H9 (cell line): ENCODE measurements around the gene POMT2. TPM values are rescaled to one million over a fixed set of nuclear protein-coding genes. Genes with fewer than 3 reads are reported as not detected.

Experiments
- DNase-seq: peaks from one replicate; pipeline ENCODE4 v3.0.0-alpha.2; 2017
- H2AFZ ChIP-seq: one replicate; pipeline ENCODE4 v1.6.1; 2013; ENCODE audit warnings: mild to moderate bottlenecking, low read length, control low read depth, moderate library complexity
- H2AK5ac ChIP-seq: 2 replicates; pipeline ENCODE4 v1.6.1; 2013; ENCODE audit warnings: low read length, control low read depth, mixed read lengths; ENCODE audit not compliant: insufficient read length
- H2BK120ac ChIP-seq: one replicate; pipeline ENCODE4 v1.6.1; 2013; ENCODE audit warnings: low read depth, mild to moderate bottlenecking, low read length, control low read depth, inconsistent platforms; ENCODE audit not compliant: poor library complexity, severe bottlenecking
- H2BK12ac ChIP-seq: 2 replicates; pipeline ENCODE4 v1.6.1; 2013; ENCODE audit warnings: low read length, control low read depth, mixed read lengths, low read depth; ENCODE audit not compliant: insufficient read length
- H2BK15ac ChIP-seq: 2 replicates; pipeline ENCODE4 v1.6.1; 2013; ENCODE audit warnings: low read depth, low read length, control low read depth
- H2BK20ac ChIP-seq: one replicate; pipeline ENCODE4 v1.6.1; 2013; ENCODE audit warnings: low read depth, mild to moderate bottlenecking, low read length, control low read depth, inconsistent platforms; ENCODE audit not compliant: poor library complexity, severe bottlenecking
- H2BK5ac ChIP-seq: 2 replicates; pipeline ENCODE4 v1.6.1; 2013; ENCODE audit warnings: low read length, control low read depth, mixed read lengths; ENCODE audit not compliant: insufficient read length
- H3K14ac ChIP-seq: 2 replicates; pipeline ENCODE4 v1.6.1; 2013; ENCODE audit warnings: low read length, control low read depth; ENCODE audit not compliant: insufficient read depth
- H3K18ac ChIP-seq: 2 replicates; pipeline ENCODE4 v1.6.1; 2013; ENCODE audit warnings: low read depth, mild to moderate bottlenecking, mixed read lengths, low read length, control low read depth; ENCODE audit not compliant: insufficient read length
- H3K23ac ChIP-seq: 2 replicates; pipeline ENCODE4 v1.6.1; 2013; ENCODE audit warnings: low read length, control low read depth, mixed read lengths, low read depth; ENCODE audit not compliant: insufficient read length
- H3K23me2 ChIP-seq: 2 replicates; pipeline ENCODE4 v1.6.1; 2013; ENCODE audit warnings: low read depth, mild to moderate bottlenecking, mixed read lengths, low read length, control low read depth; ENCODE audit not compliant: insufficient read length, poor library complexity, severe bottlenecking
- H3K27ac ChIP-seq: 2 replicates; pipeline ENCODE4 v1.5.1; 2013; ENCODE audit warnings: low read length, control low read depth, mixed read lengths, low read depth; ENCODE audit not compliant: insufficient read length
- H3K27me3 ChIP-seq: 2 replicates; pipeline ENCODE4 v1.6.1; 2013; ENCODE audit warnings: low read length, control low read depth, inconsistent platforms; ENCODE audit not compliant: insufficient read depth
- H3K4ac ChIP-seq: 2 replicates; pipeline ENCODE4 v1.6.1; 2013; ENCODE audit warnings: low read depth, mild to moderate bottlenecking, control low read depth, inconsistent platforms, low read length, moderate library complexity
- H3K4me1 ChIP-seq: 2 replicates; pipeline ENCODE4 v1.6.1; 2013; ENCODE audit warnings: low read length, control low read depth, inconsistent platforms; ENCODE audit not compliant: insufficient read depth
- H3K4me2 ChIP-seq: 2 replicates; pipeline ENCODE4 v1.6.1; 2013; ENCODE audit warnings: low read length, control low read depth, mixed read lengths; ENCODE audit not compliant: insufficient read length, insufficient read depth
- H3K56ac ChIP-seq: 2 replicates; pipeline ENCODE4 v1.6.1; 2013; ENCODE audit warnings: low read depth, mild to moderate bottlenecking, mixed read lengths, low read length, control low read depth; ENCODE audit not compliant: insufficient read length
- H3K79me1 ChIP-seq: 2 replicates; pipeline ENCODE4 v1.6.1; 2013; ENCODE audit warnings: low read depth, mild to moderate bottlenecking, moderate library complexity, low read length, control low read depth, inconsistent platforms; ENCODE audit not compliant: insufficient read depth, poor library complexity, severe bottlenecking
- H3K79me2 ChIP-seq: 2 replicates; pipeline ENCODE4 v1.6.1; 2013; ENCODE audit warnings: low read length, control low read depth, inconsistent platforms; ENCODE audit not compliant: insufficient read depth
- H3K9ac ChIP-seq: 2 replicates; pipeline ENCODE4 v1.6.1; 2013; ENCODE audit warnings: low read length, control low read depth, mixed read lengths; ENCODE audit not compliant: insufficient read length; ENCODE audit errors: extremely low read depth
- H3K9me3 ChIP-seq: one replicate; pipeline ENCODE4 v1.6.1; 2013; ENCODE audit warnings: low read depth, low read length, inconsistent platforms; ENCODE audit not compliant: control insufficient read depth
- H3T11ph ChIP-seq: one replicate; pipeline ENCODE4 v1.6.1; 2013; ENCODE audit warnings: mild to moderate bottlenecking, low read length, control low read depth, inconsistent platforms
- H4K20me1 ChIP-seq: one replicate; pipeline ENCODE4 v1.6.1; 2013; ENCODE audit not compliant: control insufficient read depth, insufficient read length, insufficient read depth
- H4K5ac ChIP-seq: 2 replicates; pipeline ENCODE4 v1.6.1; 2013; ENCODE audit warnings: low read depth, mild to moderate bottlenecking, mixed read lengths, low read length, control low read depth; ENCODE audit not compliant: insufficient read length
- H4K8ac ChIP-seq: replicated peaks from 2 replicates; pipeline ENCODE4 v1.6.1; 2013; ENCODE audit warnings: low read length, control low read depth, mixed read lengths, low read depth; ENCODE audit not compliant: insufficient read length
- H4K91ac ChIP-seq: 2 replicates; pipeline ENCODE4 v1.6.1; 2013; ENCODE audit warnings: low read depth, mild to moderate bottlenecking, moderate library complexity, mixed read lengths, low read length, control low read depth; ENCODE audit not compliant: insufficient read length
- H3K27ac Mint-ChIP-seq, 3 experiments: 2 replicates in 2 of 3; 3 replicates in 1 of 3; pipeline ENCODE4 v1.8.0; 2020 to 2021; ENCODE audit warnings: mixed read lengths in 3 of 3, mild to moderate bottlenecking in 1 of 3, moderate library complexity in 1 of 3
- H3K27me3 Mint-ChIP-seq: 2 replicates; pipeline ENCODE4 v1.8.0; 2021; ENCODE audit warnings: low read depth, mild to moderate bottlenecking, moderate library complexity, mixed read lengths
- H3K36me3 Mint-ChIP-seq, 3 experiments: 2 replicates in 2 of 3; 3 replicates in 1 of 3; pipeline ENCODE4 v1.8.0; 2020 to 2021; ENCODE audit warnings: low read depth in 3 of 3, mixed read lengths in 3 of 3; ENCODE audit not compliant: insufficient read depth in 1 of 3
- H3K4me1 Mint-ChIP-seq, 2 experiments: 2 replicates each; pipeline ENCODE4 v1.8.0; 2020; ENCODE audit warnings: mixed read lengths in 2 of 2
- H3K4me3 Mint-ChIP-seq, 2 experiments: 2 replicates in 1 of 2; 3 replicates in 1 of 2; pipeline ENCODE4 v1.8.0; 2020 to 2021; ENCODE audit warnings: mild to moderate bottlenecking in 2 of 2, mixed read lengths in 2 of 2, moderate library complexity in 1 of 2
- H3K9me3 Mint-ChIP-seq, 2 experiments: 2 replicates in 1 of 2; 3 replicates in 1 of 2; pipeline ENCODE4 v1.8.0; 2020; ENCODE audit warnings: mild to moderate bottlenecking in 2 of 2, mixed read lengths in 2 of 2, moderate library complexity in 1 of 2
- WGBS: extraction: QIAGEN DNeasy Blood & Tissue Kit; methylation state at CpG from one replicate; pipeline ENCODE4 v1.1.7; 2013; ENCODE audit warnings: missing lambda C conversion rate, low lambda C conversion rate, mixed read lengths; ENCODE audit not compliant: insufficient read length; ENCODE audit errors: extremely low coverage; 5-methylcytosine and 5-hydroxymethylcytosine counted together
- long read RNA-seq: library from polyadenylated mRNA; unstranded; transcript quantifications from one replicate; pipeline ENCODE4 v2.0.0, GENCODE V29; 2020
- total RNA-seq: library from RNA; stranded (reverse); gene quantifications from 2 replicates; pipeline ENCODE4 v1.2.1, GENCODE V29; 2021
- TF ChIP-seq, protein P1 (sequence below): fragments of 200-600 bp; sonication (generic); conservative IDR thresholded peaks from 3 replicates; pipeline ENCODE4 v1.8.0; 2021; ENCODE audit warnings: antibody characterized with exemption, mild to moderate bottlenecking

POMT2 gene, protein sequence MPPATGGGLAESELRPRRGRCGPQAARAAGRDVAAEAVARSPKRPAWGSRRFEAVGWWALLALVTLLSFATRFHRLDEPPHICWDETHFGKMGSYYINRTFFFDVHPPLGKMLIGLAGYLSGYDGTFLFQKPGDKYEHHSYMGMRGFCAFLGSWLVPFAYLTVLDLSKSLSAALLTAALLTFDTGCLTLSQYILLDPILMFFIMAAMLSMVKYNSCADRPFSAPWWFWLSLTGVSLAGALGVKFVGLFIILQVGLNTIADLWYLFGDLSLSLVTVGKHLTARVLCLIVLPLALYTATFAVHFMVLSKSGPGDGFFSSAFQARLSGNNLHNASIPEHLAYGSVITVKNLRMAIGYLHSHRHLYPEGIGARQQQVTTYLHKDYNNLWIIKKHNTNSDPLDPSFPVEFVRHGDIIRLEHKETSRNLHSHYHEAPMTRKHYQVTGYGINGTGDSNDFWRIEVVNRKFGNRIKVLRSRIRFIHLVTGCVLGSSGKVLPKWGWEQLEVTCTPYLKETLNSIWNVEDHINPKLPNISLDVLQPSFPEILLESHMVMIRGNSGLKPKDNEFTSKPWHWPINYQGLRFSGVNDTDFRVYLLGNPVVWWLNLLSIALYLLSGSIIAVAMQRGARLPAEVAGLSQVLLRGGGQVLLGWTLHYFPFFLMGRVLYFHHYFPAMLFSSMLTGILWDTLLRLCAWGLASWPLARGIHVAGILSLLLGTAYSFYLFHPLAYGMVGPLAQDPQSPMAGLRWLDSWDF
- 19.9 and 25.2 TPM in 2 replicates for total RNA-seq
- long read RNA-seq, partial matches to known transcripts: 3 of 8 reads
- long read RNA-seq, other reads (novel, unspliced or antisense): 5 of 8 reads

DNA sequence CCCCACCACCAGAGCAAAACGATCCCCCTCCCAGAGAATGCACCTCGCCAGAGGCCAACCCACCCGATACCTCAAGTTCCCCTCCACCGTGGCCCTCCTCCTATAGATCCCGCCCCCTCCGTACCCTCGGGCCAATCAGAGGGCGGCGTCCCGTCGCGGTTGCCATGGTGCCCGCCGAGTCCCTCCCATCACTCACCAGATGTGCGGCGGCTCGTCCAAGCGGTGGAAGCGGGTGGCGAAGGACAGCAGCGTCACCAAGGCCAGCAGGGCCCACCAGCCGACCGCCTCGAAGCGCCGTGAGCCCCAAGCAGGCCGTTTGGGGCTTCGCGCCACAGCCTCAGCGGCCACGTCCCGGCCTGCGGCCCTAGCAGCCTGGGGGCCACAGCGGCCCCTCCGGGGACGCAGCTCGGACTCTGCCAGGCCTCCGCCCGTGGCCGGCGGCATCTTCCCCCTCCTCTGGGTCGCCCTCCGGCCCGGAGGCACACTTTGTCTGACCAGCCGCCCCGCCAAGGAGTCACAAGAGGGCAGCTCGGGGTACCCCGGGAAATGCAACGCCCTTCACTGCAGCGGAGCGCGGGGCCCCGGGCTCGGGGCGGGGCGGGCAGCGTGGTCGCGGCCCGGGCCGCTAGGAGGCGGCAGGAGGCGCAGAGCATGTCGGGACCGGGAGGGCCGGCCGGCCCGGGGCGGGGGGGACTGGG lies at the start of gene POMT2:
Gene POMT2, minus strand, starts transcription at position 646 of the 698 bp plus-strand sequence. Its CDS starts 202 bp downstream, at position 444.
- H3K4me1 ChIP-seq: peaks cover 2% of the 10 kb centered on the region; the same call in 1 of the 2 replicates
- no peak within 1 kb of the TSS for H2AK5ac ChIP-seq
- H3K4me3 Mint-ChIP-seq: peak within 1 kb of the TSS; percentile 97 to 99
- no peak within 1 kb of the TSS for H3T11ph ChIP-seq
- H3K4me1 Mint-ChIP-seq: peaks cover 39 to 49% of the 10 kb centered on the region in 2 experiments
- H4K5ac ChIP-seq: no peak within 1 kb of the TSS
- H3K23me2 ChIP-seq: peaks cover 2% of the 10 kb centered on the region
- no peaks in the 10 kb centered on the region for H3K27me3 Mint-ChIP-seq
- H2BK5ac ChIP-seq: no peak within 1 kb of the TSS
- no peak within 1 kb of the TSS for H4K8ac ChIP-seq
- peak; percentile 97 for DNase-seq
- peak within 1 kb of the TSS; percentile 99 to 100 (median 100) for H3K27ac Mint-ChIP-seq
- no peak within 1 kb of the TSS for H3K23ac ChIP-seq
- no CpG with 5 or more reads among the region's 69 CpGs for WGBS
- peak within 1 kb of the TSS; percentile 68 for H3K4me2 ChIP-seq
- H3K27me3 ChIP-seq: no peaks in the 10 kb centered on the region
- no peak within 1 kb of the TSS for H3K27ac ChIP-seq
- no peaks in the 10 kb centered on the region for H3K79me1 ChIP-seq
- no peak within 1 kb of the TSS for H2BK120ac ChIP-seq
- TF ChIP-seq, protein P1, sequence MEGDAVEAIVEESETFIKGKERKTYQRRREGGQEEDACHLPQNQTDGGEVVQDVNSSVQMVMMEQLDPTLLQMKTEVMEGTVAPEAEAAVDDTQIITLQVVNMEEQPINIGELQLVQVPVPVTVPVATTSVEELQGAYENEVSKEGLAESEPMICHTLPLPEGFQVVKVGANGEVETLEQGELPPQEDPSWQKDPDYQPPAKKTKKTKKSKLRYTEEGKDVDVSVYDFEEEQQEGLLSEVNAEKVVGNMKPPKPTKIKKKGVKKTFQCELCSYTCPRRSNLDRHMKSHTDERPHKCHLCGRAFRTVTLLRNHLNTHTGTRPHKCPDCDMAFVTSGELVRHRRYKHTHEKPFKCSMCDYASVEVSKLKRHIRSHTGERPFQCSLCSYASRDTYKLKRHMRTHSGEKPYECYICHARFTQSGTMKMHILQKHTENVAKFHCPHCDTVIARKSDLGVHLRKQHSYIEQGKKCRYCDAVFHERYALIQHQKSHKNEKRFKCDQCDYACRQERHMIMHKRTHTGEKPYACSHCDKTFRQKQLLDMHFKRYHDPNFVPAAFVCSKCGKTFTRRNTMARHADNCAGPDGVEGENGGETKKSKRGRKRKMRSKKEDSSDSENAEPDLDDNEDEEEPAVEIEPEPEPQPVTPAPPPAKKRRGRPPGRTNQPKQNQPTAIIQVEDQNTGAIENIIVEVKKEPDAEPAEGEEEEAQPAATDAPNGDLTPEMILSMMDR: peak; percentile 58
- no peaks in the 10 kb centered on the region for H3K9me3 Mint-ChIP-seq
- H2BK20ac ChIP-seq: no peak within 1 kb of the TSS
- H3K4ac ChIP-seq: no peak within 1 kb of the TSS
- H3K36me3 Mint-ChIP-seq: no peaks in the 10 kb centered on the region
- H2BK12ac ChIP-seq: no peak within 1 kb of the TSS
- peak within 1 kb of the TSS; percentile 83 for H3K18ac ChIP-seq
- peaks cover 3% of the 10 kb centered on the region; the same call in 1 of the 2 replicates for H3K79me2 ChIP-seq
- H4K91ac ChIP-seq: no peak within 1 kb of the TSS
- H3K14ac ChIP-seq: peak within 1 kb of the TSS; percentile 89
- H3K56ac ChIP-seq: no peak within 1 kb of the TSS
- peak within 1 kb of the TSS; percentile 63 for H3K9ac ChIP-seq
- H2BK15ac ChIP-seq: no peak within 1 kb of the TSS
- H3K9me3 ChIP-seq: no peaks in the 10 kb centered on the region
- no peak within 1 kb of the TSS for H2AFZ ChIP-seq
- H4K20me1 ChIP-seq: no peaks in the 10 kb centered on the region
